Skin of body (tissue), 2 donors: Measurements from ENCODE around the gene ZNF785. TPM values are rescaled to one million over a fixed set of nuclear protein-coding genes. Genes with fewer than 3 reads are reported as not detected.
"Not testable (repeated sequence)": the region's sequence is repeated elsewhere in the genome, so short reads cannot be mapped to it uniquely, and the experiment has no call there.

Source experiments
- DNase-seq: peaks from one replicate; lab custom pipeline; 2025; lab: John Stamatoyannopoulos, UW
- total RNA-seq: library from RNA; depleted of rRNA; stranded (reverse); fragments of >200 nt; gene quantifications from one replicate; pipeline ENCODE4 v1.2.3, GENCODE V29; 2014

ZNF785 gene
- total RNA-seq, 1 donor from 2014 or later: 9.8 TPM

- peak; percentile 67 for DNase-seq
These were observed 17.2 kb upstream of the ZNF785 start for GRCh38 chr16:30602616-30603277.

DNA sequence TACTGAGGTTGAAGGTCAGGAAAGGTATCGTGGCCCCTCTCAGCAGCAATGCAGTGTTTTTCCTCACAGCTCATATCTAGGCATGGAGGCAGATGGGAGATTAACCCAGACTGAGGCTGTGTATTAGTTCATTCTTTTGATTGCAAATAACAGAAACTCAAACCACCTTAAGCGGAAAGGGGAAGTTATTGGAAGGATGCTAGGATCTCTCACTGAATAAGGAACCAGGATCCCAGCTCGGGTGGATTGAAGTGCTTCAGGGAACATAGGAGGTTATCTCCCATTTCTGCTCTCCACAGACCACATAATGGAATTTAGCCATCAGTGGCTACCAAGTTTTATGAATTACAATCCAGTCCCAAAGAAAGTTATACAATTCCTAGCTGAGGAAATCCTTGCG lies 16.5 kb upstream of the ZNF785 start:
- DNase-seq: no peak

DNA sequence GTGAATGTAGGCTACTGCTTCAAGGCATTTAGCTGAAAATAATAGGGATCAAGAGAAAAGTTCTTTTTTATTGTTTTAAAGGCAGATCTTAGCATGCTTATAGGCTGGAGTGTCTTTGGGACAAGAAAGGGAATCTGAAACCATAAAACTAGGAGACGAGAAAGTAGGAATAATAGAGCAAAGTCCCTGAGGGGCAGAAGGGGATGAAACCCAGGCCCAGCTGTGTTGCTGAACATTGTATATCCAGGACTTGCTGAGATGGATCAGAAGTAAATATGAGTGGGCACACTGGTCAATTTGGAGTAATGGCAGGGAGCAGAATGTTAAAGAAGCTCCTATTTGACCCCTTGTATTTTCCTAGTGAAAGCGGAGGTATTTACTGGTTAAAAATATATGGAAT lies 15.4 kb upstream of the ZNF785 start:
- no peak for DNase-seq

DNA sequence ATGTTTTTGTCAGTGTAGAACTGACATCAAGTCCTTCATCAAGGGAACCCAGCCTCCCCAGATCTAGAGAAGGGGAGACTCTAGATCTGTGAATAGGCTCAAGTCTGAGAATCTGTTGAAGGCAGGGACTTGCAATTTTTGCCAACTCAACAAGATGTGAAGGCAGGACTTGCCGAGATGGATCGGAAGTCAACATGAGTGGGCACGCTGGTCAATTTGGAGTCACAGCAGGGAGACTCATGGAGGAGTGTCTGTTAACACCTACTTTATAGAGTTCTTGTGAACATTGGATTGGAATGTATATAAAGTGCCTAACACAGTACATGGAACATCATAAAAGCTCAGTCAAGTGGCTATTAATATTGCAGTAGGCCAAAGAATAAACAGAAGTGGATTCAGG lies 14.7 kb upstream of the ZNF785 start:
- no peak for DNase-seq

- no peak for DNase-seq
These were observed 7.4 kb upstream of the ZNF785 start for GRCh38 chr16:30592871-30593270.

- DNase-seq: not testable (repeated sequence)
These were observed 5.4 kb upstream of the ZNF785 start for GRCh38 chr16:30590869-30591268.

- DNase-seq: not testable (repeated sequence)
These were observed 4.1 kb upstream of the ZNF785 start for GRCh38 chr16:30589582-30589981.

GRCh38 chr16:30588651-30589050 lies 3.2 kb upstream of the ZNF785 start:
- no peak for DNase-seq

DNA sequence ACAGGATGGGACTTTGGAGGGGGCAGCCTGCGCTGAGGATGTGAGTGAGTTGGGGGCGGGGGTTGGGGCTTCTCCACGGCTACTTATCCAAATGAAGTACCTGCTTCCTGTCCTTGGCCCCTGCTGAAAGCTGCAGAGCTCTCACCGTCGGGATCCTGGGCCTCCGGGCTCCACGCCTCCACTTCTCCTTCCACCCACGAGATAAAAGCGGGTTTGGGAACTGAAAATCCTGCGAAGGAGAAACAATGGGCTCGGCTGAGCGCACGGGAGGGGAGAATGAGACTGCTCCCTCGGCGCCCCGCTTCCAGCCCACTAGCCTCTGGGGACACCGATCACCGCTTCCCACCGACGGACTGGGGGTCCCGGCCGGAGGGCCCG lies 486 bp downstream of the ZNF785 start:
- DNase-seq: no peak

- no peak for DNase-seq
These were observed 2.7 kb downstream of the ZNF785 start for GRCh38 chr16:30582611-30583340.

- no peak for DNase-seq
These were observed 4.0 kb downstream of the ZNF785 start for GRCh38 chr16:30581457-30581856.

- DNase-seq: no peak
These were observed 10.8 kb downstream of the ZNF785 start for GRCh38 chr16:30574678-30575077.

- DNase-seq: peak; percentile 95
These were observed 13.8 kb downstream of the ZNF785 start, which contains the start of gene ZNF688 for GRCh38 chr16:30571445-30572322. TSS of gene ZNF688 (minus strand) at chr16:30571714. CDS start at chr16:30571629, 85 bp downstream.

- peak; percentile 39 for DNase-seq
These were observed 14.7 kb downstream of the ZNF785 start for GRCh38 chr16:30570636-30571444.

GRCh38 chr16:30569746-30570635 lies 15.5 kb downstream of the ZNF785 start:
- DNase-seq: peak; percentile 14

DNA sequence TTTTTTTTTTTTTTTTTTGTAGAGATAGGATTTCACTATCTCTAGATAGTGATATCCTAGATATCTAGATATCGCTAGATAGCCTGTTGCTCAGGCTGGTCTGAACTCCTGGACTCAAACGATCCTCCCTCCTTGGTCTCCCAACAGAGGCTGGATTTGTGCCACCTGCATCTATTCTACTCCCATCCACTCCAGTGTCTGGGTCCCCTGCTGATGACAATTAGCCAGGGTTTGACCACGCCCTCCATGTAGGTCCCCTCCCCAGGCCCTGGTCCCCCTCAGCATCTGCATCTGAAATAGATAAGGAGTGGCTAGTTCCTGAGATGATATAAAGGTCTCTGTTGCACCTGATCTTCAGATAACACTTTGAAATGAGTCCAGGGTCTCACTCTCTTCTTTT lies 16.2 kb downstream of the ZNF785 start:
- no peak for DNase-seq

DNA sequence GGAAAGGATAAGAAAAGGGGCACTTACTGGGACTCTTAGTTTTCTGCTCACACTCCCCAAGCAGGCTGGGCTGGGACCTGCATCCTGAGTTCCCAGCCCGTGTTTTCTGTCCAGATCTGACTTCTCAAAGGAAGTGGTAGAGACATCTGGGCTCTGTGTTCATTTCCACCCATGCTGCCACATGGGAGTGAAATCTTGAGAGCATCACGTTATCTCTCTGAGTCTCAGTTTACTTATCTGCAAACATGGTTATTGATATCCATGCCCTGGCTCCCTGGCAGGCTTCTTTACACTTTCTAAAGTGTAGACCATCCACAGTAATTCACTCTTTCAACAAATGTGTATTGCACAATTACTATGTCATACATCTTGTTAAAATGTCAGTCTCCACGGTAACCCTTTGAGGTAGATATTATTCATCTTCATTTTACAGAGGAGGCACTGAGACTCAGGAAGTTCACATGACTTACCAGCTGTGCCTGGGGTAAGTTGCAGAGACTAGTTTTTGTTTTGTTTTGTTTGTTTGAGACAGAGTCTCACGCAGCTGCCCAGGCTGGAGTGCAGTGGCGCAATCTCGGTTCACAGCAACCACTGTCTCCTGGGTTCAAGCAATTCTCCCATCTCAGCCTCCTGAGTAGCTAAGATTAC lies 17.4 kb downstream of the ZNF785 start:
- DNase-seq: no peak

GRCh38 chr16:30567160-30567990 lies 18.1 kb downstream of the ZNF785 start:
- no peak for DNase-seq

GRCh38 chr16:30566531-30566930 lies 19.0 kb downstream of the ZNF785 start:
- DNase-seq: no peak
